Endometrial microvascular endothelial cells (primary cell): ENCODE measurements around the gene XXYLT1. TPM values are rescaled to one million over a fixed set of nuclear protein-coding genes. Genes with fewer than 3 reads are reported as not detected.

ENCODE experiments used
- in situ Hi-C: cut with HindIII; loops from 2 replicates; pipeline ENCODE4 v1.10.0; 2017; ENCODE audit warnings: low sequenced_read_pairs, low pct_unique_long_range_greater_than_20kb; ENCODE audit errors: inconsistent ontology term
- total RNA-seq: library from RNA; depleted of rRNA; stranded (reverse); fragments of >200 nt; gene quantifications from one replicate; pipeline ENCODE4 v1.2.3, GENCODE V29; 2015; ENCODE audit errors: inconsistent ontology term

Gene XXYLT1
- total RNA-seq, 1 donor from 2014 or later: 63.7 TPM

DNA sequence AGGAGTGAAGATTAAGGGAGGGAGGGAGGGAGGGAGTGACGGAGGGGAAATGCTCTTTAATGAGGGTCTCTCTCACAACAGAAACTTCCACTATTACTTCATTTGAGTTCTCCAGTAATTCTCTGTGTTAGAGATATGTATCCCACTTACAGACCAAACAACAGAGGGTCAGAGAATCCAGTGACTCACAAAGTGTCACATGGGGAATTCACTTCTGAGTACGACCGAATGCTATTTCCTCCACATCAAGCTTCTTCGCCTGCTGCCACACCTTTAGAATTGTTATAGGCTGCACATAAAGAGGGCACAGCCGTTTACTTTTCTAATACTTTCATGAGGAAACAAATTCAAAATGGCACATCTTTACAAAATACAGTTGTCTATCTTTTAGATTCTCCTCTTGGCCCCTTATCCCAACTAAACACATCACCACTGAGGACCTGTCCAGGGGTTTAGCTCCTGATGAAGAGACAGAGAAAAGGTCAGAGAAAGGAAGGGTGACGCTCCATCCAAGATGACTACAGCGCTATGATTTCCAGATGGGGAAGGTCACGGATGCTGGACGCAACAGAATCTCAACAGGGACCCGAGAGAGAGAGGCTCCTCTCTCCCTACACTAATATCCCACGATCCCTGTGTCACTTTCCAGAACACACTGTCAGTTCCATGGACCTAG, 119.0 kb downstream of the XXYLT1 start:
- in situ Hi-C loops: loop anchor here (5.0 to 10.0 kb wide), 2 partner anchors 40 to 293 kb away; partner anchors contain the start of gene ACAP2

DNA sequence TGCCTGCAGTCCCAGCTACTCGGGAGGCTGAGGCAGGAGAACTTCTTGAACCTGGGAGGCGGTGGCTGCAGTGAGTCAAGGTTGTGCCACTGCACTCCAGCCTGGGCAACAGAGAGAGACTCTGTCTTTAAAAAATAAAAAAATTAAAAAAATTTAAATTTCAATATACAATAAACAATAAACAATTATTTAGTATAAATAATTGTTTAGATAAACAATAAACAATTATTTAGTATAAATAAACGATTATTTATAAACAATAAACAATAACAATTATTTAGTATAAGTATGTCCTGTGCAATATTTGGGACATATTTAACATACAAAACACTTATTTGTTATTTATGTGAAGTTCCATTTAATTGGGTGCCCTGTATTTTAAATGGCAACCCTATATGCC, 119.6 kb downstream of the XXYLT1 start:
- in situ Hi-C loops: loop anchor here (5.0 to 10.0 kb wide), 2 partner anchors 39 to 293 kb away; partner anchors contain the start of gene ACAP2

DNA sequence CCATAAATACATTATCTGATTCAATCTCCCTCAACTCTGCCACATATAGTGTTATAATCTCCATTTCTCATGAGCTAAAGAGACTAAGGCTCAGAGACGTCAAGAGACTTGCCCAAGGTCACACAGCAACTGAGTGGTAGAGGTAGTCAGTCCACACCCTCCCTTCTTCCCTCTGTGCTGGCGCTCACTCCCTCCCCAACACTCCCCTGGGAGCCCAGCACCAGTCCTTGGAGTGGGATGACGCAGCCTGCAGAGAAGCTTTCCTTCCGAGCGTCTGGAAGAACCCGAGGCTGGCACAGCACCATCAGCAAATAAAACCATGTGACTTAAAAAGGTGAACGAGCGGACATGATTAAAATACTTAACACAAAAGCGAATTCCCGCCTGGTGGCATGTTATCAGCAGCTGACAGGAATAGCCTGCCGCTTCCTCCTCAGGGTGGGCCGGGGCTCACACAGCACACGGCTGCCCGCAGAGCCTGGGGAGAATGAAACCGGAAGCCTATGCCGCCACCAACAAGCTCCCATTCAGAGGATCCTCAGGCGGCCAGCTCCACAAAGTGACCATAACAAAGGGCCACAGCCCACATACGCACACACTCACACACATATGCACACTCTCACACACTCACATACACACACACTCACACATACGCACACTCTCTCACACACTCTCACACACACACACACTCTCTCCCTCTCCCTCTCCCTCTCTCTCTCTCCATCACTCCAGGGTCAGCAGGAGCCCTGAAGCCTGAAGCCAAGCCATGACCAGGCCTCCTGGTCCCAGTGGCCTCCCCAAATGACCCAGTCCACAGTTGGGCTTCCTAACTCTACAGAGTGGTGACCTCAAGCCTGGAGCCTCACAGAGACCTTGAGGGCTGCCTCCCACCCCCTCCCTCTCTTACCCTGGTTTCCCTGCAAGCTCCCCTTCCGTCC, 120.5 kb downstream of the XXYLT1 start:
- in situ Hi-C loops: loop anchor here (5.0 to 10.0 kb wide), 2 partner anchors 38 to 294 kb away; partner anchors contain the start of gene ACAP2

DNA sequence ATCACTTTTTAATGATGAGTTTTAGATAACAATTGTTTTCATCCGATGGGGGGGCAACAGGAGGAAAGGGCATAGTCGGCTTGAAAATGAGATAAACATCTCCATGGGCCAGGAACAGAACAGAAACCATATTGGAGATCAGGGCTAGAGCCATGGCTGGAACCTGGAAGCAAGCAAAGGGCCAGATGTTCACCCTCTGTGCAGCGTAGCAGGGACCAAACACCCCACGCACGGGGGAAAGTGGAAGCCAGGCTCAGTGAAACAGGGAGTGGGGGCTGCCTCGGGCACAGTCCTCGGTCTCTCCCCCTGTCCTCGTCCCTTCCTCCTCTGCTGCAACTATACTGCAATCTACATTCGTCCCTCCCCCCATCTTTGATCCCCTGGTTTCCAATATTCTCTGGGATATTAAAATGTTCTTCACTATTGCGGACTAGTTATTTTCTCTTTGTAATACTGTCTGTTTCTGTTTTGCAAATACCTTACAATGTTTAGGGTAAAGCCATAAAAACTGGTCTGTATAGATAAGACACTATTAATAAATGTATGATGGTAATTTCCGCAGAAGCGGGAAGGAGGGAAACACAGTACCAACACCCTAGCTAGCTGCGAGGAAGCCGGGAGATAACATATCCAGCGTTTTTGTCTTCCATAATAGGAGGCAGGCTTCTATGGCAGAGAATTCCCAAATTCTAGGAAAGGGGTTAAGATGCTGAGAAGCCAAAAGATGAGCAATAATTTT, 121.5 kb downstream of the XXYLT1 start:
- in situ Hi-C loops: loop anchor here (5.0 to 10.0 kb wide), 2 partner anchors 37 to 295 kb away; partner anchors contain the start of gene ACAP2

DNA sequence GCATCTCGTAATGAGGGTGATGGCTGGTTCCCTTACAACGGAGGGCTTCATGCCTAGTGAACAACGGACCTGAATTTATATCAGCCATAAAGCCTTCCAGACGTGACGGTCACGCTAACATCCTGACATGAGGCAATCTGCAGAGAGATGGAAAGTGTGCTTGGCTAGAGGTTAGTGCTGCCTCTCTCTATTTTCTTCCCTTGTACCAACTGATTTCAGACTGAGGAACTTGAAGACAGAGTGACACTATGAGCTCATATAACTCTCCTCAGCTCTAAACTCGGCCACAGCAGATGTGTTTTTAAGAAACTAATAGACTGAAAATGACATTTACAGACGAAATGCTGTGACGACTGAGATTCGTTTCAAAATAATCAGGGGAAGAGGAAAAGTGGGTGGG, 122.4 kb downstream of the XXYLT1 start:
- in situ Hi-C loops: no loop called here

DNA sequence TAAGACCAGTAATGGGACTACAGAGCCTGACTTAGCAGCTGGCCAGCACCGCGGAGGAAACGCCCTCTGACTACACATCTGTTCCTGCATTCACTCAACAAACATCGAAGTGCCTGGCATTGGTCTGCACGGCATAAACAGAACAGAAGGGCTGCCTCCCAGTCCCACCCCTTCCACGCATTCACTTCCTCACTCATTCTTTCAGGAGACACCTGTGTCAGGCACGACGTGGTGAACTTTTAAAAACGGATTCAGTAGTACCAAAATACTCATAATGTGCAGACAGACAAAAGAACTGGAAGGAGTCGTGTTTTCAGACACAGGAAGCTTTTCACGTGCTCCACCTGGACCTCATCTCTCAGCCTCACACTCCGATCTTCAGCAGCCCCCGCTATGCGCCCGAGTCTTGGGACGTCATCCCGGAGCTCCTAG, 123.3 kb downstream of the XXYLT1 start:
- in situ Hi-C loops: no loop called here

DNA sequence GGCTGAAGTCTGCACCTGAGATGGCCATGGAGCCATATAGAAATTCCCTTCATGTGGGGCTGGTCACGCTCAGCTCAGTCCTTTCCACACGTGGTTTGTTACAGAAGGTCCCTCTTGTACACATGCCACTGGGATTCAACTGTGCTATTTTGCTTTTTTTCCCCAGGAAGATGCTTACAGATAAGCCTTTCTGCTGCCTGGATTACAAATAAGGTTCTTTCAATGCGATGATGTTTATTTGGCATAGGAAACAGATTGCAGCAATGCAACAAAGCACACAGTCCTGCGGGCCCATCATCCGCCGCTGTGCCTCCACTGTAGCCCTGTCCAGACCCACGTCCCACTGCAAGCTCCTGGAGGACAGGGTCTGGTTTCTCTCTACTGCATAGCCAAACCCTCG, 124.8 kb downstream of the XXYLT1 start:
- in situ Hi-C loops: no loop called here

DNA sequence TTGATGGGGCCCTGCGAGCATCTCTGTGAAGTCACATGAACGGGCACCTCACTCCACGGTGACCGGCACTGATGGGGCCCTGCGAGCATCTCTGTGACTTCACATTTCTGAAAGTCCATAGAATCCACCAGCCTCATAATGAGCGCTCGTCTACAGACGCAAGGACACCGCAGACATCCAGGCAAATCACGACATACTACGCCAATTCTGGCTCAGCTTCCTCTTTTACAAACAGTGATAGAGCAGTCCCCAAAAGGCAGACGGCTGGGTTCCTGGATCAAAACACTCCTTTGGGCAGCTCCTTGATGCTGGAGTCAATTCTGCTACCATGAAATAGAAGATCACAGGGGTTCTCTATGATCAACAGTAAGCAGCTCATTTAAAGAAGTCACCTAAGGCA, 125.4 kb downstream of the XXYLT1 start:
- in situ Hi-C loops: no loop called here

DNA sequence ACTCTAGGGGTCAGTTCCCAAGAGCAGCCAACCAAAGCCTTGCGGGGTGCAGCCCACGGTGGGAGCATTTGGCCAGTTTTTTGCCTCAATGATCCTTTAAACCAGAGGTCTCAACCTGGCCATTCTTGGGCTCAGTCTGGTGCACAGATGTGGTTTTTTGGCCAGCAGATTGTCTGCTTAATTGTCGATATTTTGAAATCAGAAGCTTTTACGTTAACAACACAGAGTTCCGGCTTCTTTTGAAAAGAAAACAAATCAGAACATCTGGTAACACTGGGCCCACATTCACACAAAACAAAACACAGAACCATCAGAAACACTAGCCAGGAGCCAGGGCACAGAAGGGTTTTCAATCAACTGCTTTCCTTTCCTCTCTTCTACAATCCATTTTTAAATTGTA, 127.7 kb downstream of the XXYLT1 start:
- in situ Hi-C loops: no loop called here

DNA sequence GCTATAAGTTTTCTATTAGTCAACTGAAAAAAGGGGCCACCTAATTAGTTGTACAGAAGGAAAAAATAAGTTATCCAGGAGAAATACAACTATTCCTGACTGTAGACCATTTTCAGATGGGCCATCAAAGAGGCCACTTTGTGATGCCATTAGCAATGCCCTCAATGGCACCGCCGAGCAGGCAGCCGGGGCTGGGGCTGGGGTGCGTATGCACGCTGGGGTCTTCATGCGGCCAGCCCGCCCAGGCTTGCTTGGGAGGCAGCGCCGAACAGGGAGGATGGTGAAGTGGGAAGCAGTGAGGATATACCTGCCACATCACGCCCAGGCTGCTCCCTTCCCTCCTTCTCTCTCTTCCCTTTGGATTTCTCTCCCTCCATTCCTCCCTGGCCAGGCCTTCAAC, 128.4 kb downstream of the XXYLT1 start:
- in situ Hi-C loops: no loop called here

DNA sequence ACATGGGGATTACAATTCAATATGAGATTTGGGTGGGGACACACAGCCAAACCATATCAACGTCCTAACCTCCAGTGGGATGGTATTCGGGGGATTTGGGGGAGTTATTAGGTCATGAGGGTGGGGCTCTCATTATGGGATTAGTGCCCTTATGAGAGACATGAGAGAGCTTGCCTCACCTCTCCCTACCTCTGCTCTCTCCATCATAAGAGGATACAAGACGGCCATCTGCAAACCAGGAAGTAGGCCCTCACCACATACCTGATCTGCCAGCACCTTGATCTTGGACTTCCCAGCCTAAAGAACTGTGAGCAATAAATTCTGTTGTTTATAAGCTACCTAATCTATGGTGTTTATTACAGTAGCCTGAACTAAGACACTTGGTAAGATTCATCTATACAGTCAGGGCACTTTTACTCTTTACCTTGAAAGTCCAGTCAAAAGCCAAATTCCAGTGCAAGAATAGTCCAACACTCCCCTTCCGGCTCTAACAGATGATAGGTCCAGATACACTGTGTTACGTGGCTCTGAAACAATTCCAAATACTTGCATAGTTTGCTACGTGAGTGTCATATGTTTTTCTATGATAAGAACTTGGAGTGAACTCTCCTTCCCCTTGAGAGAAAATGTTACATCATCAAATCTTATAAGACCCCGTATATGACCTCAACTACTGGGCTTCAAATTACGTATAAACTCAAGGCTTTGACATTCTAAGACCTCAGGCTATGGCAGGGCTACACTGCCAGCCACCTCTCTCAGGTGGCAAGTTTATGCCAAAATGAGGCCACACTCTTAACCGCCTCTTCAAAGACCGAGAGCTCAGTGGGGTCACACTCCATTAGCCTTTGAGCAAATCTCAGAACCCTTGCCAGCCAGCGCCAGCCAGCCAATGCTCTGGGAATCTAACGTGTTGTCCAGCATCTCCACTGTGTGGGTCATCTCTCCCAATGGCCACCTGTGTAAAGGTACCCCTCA, 129.9 kb downstream of the XXYLT1 start:
- in situ Hi-C loops: no loop called here

DNA sequence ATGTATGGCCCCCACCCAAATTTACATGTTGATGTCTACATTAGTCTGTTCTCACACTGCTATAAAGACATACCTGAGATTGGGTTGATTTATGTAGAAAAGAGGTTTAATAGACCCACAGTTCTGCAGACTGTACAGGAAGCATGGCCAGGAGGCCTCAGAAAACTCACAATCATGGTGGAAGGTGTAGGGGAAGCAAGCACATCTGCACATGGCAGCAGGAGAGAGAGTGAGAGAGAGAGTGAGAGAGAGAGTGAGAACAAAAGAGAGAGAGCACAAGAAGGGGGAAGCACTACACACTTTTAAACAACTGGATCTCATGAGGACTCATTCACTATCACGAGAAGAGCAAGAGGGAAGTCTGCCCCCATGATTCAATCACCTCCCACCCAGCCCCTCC, 130.5 kb downstream of the XXYLT1 start:
- in situ Hi-C loops: no loop called here

DNA sequence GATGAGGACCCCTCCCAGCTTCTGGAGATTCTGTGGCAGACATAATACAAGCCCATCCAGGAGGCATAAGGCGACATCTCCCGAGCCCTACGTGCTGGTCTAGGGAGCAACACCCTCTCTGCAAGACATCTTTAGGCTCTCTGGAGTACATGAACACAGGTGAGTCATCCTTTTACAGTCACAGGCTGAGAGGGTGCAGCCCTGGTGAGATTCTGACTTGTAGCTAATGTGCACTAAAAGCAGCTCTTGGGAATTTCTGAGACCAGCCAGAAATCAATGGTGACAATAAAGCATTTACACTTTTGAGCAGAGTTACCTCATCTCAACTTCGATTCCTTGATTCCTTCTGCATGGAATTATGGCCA, 131.1 kb downstream of the XXYLT1 start:
- in situ Hi-C loops: no loop called here

DNA sequence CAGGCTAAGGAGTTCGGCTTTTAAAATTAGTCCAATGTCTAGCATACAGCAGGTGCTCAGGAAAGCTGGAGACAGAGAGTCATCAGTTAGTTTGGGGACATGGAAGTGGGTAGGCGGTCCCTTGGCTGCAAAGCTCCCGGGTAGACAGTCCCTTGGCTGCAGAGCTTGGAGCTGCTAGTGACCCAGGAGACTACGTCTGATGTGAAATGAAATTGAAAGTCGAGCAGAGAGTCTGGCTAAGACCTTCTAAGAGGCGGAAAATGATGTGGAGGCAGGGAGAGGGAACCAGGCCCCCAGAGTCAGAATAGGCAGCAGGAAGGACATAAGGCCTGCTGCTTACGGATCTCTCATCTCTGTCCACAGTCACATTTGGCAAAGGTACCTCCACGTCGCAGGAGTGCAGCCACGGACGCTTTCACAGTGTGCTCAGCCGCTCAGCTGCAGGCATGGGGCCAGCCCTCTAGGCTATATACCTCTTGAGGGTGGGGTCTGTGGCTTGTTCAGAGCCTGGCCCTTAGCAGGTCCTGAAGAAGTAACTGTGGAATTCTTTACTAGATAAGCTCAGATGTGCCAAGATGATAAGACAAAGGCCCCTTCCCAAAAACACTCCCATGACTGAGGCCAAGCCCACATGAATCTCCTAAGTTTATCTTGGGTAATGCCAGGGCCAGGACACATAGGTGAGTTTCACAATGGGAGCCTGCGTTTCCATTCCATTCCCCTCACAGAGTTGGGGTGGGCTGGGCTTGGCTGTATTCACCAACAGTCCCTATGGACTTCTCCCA, 131.7 kb downstream of the XXYLT1 start:
- in situ Hi-C loops: no loop called here

DNA sequence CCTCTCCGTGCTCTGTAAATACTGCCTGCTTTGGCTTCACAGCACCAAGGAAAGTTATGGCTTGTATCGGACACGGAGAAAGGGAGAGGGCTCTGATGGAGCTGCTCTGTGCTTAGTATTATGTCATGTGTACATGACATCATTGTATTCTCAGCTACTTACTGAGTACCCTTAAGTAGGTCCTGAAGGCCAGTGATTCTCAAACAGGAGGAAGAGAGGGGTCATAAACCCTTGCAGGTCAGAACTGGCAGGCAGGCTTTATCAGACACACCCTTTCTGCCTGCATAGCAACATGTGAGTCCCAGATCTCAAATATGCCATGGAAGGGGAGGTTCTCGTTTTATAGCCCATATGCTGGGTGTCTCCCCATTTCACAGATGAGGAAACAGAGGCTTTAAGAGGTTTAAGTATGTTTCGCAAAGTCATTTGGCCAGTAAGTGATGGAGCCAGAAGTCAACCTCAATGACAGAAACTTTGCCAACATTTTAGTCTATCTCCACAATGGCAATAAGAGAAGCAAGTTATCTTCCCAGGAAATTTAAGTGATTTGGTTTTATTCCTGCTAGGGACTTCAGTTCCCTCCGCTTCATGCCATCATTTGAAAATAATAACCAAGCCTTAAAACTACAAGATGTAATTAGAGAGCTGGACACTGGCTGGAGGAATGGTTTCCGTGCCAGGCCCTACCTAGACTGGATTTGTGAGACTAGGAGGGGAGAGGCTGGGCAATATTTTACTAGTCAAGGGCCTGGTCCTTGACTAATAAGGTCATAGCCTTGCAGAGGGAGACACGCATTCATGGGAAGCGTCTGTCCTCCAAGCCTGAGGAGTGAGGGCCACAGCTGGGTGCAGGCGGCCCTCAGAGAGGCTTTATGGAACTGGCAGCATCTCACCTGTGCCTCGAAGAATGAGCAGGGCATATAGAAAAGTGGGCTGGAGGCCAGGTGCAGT, 133.0 kb downstream of the XXYLT1 start:
- in situ Hi-C loops: no loop called here

DNA sequence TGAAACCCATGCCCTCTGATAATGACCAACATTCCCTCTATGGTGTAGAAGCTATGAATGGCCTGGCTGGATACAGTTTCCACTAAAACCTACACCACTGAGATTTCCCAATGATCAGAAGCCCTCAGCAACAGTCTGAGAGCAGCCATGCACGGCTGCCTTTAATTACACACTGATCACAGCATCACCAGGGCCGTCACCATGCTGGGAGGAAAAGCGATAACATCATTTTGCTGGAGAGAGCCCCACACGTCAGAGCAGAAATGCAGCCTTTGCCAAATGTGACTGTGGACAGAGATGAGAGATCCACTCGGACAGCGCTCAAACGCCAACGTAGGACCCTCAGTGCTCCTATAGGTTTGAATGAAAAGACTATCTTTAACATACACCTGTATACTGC, 135.0 kb downstream of the XXYLT1 start:
- in situ Hi-C loops: no loop called here
